DOHH2 (cell line): ENCODE data around the gene GATAD2B.

Experiments
- H3F3A ChIP-seq: fragments of 200-600 bp; sonication (generic), shearing (Covaris generic); 2 replicates; pipeline ENCODE4 v1.6.0; 2016; ENCODE audit warnings: antibody characterized with exemption, mild to moderate bottlenecking; ENCODE audit not compliant: control insufficient read depth, insufficient read depth
- H3K27ac ChIP-seq: fragments of 200-600 bp; sonication (generic); 2 replicates; pipeline ENCODE4 v1.5.1; 2014; ENCODE audit warnings: low read depth, mild to moderate bottlenecking, low read length, moderate library complexity
- H3K27me3 ChIP-seq: fragments of 200-600 bp; sonication (generic); 2 replicates; pipeline ENCODE4 v1.6.1; 2014; ENCODE audit warnings: mild to moderate bottlenecking, low read length, mixed read lengths; ENCODE audit not compliant: control insufficient read depth
- H3K36me3 ChIP-seq: fragments of 200-600 bp; sonication (generic); 2 replicates; pipeline ENCODE4 v1.6.1; 2014; ENCODE audit warnings: mild to moderate bottlenecking, low read length, moderate library complexity, mixed read lengths; ENCODE audit not compliant: control insufficient read depth
- H3K4me1 ChIP-seq: fragments of 200-600 bp; sonication (generic); 2 replicates; pipeline ENCODE4 v1.6.1; 2014; ENCODE audit warnings: mild to moderate bottlenecking, low read length, mixed read lengths; ENCODE audit not compliant: control insufficient read depth
- H3K4me2 ChIP-seq: fragments of 200-600 bp; sonication (generic); 2 replicates; pipeline ENCODE4 v1.6.0; 2014; ENCODE audit warnings: mild to moderate bottlenecking, low read length, moderate library complexity
- H3K4me3 ChIP-seq: fragments of 200-600 bp; sonication (generic); 2 replicates; pipeline ENCODE4 v1.5.1; 2014; ENCODE audit warnings: mild to moderate bottlenecking, low read length, mixed read lengths
- H3K79me2 ChIP-seq: fragments of 200-600 bp; sonication (generic); 2 replicates; pipeline ENCODE4 v1.6.1; 2014; ENCODE audit warnings: mild to moderate bottlenecking, low read length, mixed read lengths; ENCODE audit not compliant: control insufficient read depth
- H3K9me2 ChIP-seq: fragments of 200-600 bp; sonication (generic); replicated peaks from 2 replicates; pipeline ENCODE4 v1.6.1; 2014; ENCODE audit warnings: mild to moderate bottlenecking, low read length, mixed read lengths; ENCODE audit not compliant: control insufficient read depth
- H3K9me3 ChIP-seq: fragments of 200-600 bp; sonication (generic); 2 replicates; pipeline ENCODE4 v1.6.1; 2014; ENCODE audit warnings: antibody characterized with exemption, low read length, mixed read lengths; ENCODE audit not compliant: control insufficient read depth, insufficient read depth
- H4K20me1 ChIP-seq: fragments of 200-600 bp; sonication (generic); 2 replicates; pipeline ENCODE4 v1.6.0; 2014; ENCODE audit warnings: low read depth, mild to moderate bottlenecking, antibody characterized with exemption, low read length, moderate library complexity; ENCODE audit not compliant: control insufficient read depth, insufficient read depth
- CTCF ChIP-seq: fragments of 200-600 bp; sonication (generic); IDR thresholded peaks from one replicate; pipeline ENCODE4 v1.5.1; 2014; ENCODE audit warnings: antibody characterized with exemption, mild to moderate bottlenecking, low read depth, low read length; ENCODE audit not compliant: poor library complexity, severe bottlenecking
- EZH2phosphoT487 ChIP-seq: fragments of 200-600 bp; sonication (generic); IDR thresholded peaks from 2 replicates; pipeline ENCODE4 v1.6.1; 2017; ENCODE audit warnings: borderline replicate concordance, mild to moderate bottlenecking, antibody characterized with exemption, low read length, moderate library complexity, mixed read lengths

Gene GATAD2B

GRCh38 chr1:153778051-153778823, 144.5 kb downstream of the GATAD2B start:
- Histone ChIP-seq H3K36me3 (peaks cover 11% of the 10 kb centered on the region), H3F3A (peaks cover 15% of the 10 kb centered on the region), H3K9me3 (no peaks in the 10 kb centered on the region), H3K27me3 (no peaks in the 10 kb centered on the region), H4K20me1 (no peaks in the 10 kb centered on the region), H3K27ac (no peak overlapping the region), H3K4me3 (no peak overlapping the region), H3K4me2 (no peak overlapping the region), H3K79me2 (no peaks in the 10 kb centered on the region), H3K4me1 (peaks cover 20% of the 10 kb centered on the region), H3K9me2 (no peaks in the 10 kb centered on the region)
- TF ChIP-seq CTCF: no peak
- no peak for TF ChIP-seq EZH2phosphoT487

- Histone ChIP-seq H3K9me3 (no peaks in the 10 kb centered on the region), H4K20me1 (no peaks in the 10 kb centered on the region), H3K27ac (no peak overlapping the region), H3K79me2 (no peaks in the 10 kb centered on the region), H3K4me3 (no peak overlapping the region), H3K4me1 (peaks cover 14% of the 10 kb centered on the region), H3K9me2 (no peaks in the 10 kb centered on the region), H3K27me3 (no peaks in the 10 kb centered on the region), H3K36me3 (peaks cover 17% of the 10 kb centered on the region), H3K4me2 (no peak overlapping the region), H3F3A (peaks cover 15% of the 10 kb centered on the region)
- TF ChIP-seq CTCF: no peak
- no peak for TF ChIP-seq EZH2phosphoT487
Observed at GRCh38 chr1:153777648-153778047, 145.1 kb downstream of the GATAD2B start.

GRCh38 chr1:153776845-153777370, 145.9 kb downstream of the GATAD2B start:
- H4K20me1 ChIP-seq: no peaks in the 10 kb centered on the region
- no peaks in the 10 kb centered on the region for H3K27me3 ChIP-seq
- H3K4me2 ChIP-seq: no peak overlapping the region
- H3K9me2 ChIP-seq: no peaks in the 10 kb centered on the region
- no peaks in the 10 kb centered on the region for H3K79me2 ChIP-seq
- peaks cover 15% of the 10 kb centered on the region for H3F3A ChIP-seq
- H3K36me3 ChIP-seq: peaks cover 24% of the 10 kb centered on the region
- peaks cover 14% of the 10 kb centered on the region for H3K4me1 ChIP-seq
- no peaks in the 10 kb centered on the region for H3K9me3 ChIP-seq
- H3K4me3 ChIP-seq: no peak overlapping the region
- TF ChIP-seq EZH2phosphoT487: no peak
- no peak for TF ChIP-seq CTCF
- H3K27ac ChIP-seq: no peak overlapping the region
